ENCODE measurements around the gene PTPRD.

Gene PTPRD

DNA sequence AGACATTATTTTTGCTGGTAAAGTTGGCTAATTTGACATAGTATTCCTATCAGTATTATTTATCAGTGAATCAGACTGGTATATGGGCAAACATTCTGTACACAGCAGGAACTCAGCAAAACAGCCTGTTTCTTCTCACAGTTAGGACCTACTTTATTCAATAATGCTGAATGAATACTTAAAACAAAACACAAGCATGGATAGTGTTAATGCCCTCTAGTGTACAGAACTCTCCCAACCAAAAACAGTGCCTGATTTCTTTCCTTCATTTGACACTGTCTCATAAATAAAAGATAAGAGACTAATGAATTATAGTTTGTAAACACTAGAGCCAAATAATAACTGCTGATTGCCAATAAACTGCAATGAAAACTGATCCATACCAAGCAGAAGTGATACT, 1113.3 kb downstream of the PTPRD start:
- TF ChIP-seq, protein P1, sequence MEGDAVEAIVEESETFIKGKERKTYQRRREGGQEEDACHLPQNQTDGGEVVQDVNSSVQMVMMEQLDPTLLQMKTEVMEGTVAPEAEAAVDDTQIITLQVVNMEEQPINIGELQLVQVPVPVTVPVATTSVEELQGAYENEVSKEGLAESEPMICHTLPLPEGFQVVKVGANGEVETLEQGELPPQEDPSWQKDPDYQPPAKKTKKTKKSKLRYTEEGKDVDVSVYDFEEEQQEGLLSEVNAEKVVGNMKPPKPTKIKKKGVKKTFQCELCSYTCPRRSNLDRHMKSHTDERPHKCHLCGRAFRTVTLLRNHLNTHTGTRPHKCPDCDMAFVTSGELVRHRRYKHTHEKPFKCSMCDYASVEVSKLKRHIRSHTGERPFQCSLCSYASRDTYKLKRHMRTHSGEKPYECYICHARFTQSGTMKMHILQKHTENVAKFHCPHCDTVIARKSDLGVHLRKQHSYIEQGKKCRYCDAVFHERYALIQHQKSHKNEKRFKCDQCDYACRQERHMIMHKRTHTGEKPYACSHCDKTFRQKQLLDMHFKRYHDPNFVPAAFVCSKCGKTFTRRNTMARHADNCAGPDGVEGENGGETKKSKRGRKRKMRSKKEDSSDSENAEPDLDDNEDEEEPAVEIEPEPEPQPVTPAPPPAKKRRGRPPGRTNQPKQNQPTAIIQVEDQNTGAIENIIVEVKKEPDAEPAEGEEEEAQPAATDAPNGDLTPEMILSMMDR (IDR thresholded peaks at IDR 0.05; ENCODE audit: borderline replicate concordance, control extremely low read depth, extremely low read depth, insufficient read depth, missing control alignments): no peak
- in situ Hi-C loops (cut with MboI; ENCODE audit: low sequenced_read_pairs, unreplicated experiment): no loop called here
- DNase-seq (ENCODE audit: low spot score): no peak

DNA sequence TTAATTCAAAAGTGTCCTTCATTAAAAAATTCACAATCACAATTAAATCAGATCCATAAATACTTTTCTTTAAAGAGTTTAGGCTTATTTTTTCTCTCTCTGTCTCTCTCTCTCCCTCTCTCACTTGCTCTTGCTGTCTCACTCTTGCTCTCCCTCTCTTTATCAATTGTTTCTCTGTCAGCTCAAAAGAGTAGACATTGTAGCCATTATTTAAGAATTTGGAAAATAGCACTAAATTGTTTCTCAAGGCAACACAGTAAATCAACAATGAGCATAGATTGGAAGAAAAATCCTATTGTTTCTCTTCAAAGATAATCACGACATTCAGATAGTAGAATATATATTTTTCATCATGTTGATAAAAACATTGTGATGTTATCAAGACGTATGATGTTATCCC, 1114.0 kb downstream of the PTPRD start:
- TF ChIP-seq, protein P1 (IDR thresholded peaks at IDR 0.05; ENCODE audit: borderline replicate concordance, control extremely low read depth, extremely low read depth, insufficient read depth, missing control alignments): no peak
- no peak for DNase-seq (ENCODE audit: low spot score)
- in situ Hi-C loops (cut with MboI; ENCODE audit: low sequenced_read_pairs, unreplicated experiment): no loop called here

DNA sequence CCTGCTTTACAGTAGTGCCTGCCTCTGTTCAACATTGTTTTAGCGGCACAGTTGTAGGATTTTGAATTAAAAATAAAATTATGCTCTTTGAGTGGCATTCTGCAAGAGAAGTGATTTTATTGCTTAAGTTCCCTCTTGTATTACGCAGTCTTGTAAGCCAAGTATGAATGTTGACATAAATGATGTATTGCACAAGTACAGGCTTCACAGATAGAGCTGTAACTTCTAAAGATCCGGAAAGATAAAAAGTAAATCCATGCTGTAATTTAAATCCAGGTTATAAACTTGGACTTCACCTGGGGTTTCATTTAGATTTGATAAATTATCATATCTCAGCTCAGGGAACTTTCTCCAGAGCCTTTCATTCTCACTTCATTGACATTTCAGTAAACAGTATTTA, 1114.7 kb downstream of the PTPRD start:
- in situ Hi-C loops (cut with MboI; ENCODE audit: low sequenced_read_pairs, unreplicated experiment): no loop called here
- no peak for DNase-seq (ENCODE audit: low spot score)
- TF ChIP-seq, protein P1 (IDR thresholded peaks at IDR 0.05; ENCODE audit: borderline replicate concordance, control extremely low read depth, extremely low read depth, insufficient read depth, missing control alignments): no peak

DNA sequence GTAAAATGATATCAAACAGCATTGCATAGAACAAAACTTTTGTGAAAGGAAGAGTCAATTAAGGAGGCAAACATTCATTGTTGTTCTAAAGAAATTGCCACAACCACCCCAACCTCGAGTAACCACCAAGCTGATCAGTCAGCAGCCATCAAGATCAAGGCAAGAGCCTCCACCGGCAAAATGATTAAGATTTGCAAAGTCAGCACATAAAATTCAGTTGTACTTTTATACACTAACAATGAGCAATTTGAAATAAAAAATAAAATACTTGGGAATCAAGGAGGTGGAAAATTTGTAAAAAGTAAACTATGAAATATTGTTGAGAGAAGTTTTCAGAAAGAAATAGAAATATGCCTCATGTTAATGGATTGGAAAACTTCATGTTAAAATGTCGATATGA, 1118.5 kb downstream of the PTPRD start:
- no peak for DNase-seq (ENCODE audit: low spot score)
- TF ChIP-seq, protein P1 (IDR thresholded peaks at IDR 0.05; ENCODE audit: borderline replicate concordance, control extremely low read depth, extremely low read depth, insufficient read depth, missing control alignments): no peak
- in situ Hi-C loops (cut with MboI; ENCODE audit: low sequenced_read_pairs, unreplicated experiment): no loop called here

DNA sequence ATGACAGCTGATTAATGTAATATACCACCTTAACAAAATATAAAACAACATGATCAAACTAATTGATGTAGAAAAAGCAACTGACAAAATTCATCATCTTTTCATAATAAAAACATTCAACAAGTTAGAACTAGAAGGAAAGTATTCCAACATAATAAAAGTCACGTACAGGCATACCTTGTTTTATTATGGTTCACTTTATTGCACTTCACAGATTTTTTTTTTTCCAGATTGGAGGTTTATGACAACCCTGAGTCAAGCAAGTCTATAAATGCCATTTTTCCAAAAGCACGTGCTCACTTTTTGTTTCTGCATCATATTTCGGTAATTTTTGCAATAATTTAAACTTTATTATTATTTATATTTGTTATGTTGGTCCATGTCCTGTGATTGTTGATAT, 1120.3 kb downstream of the PTPRD start:
- in situ Hi-C loops (cut with MboI; ENCODE audit: low sequenced_read_pairs, unreplicated experiment): no loop called here
- TF ChIP-seq, protein P1 (IDR thresholded peaks at IDR 0.05; ENCODE audit: borderline replicate concordance, control extremely low read depth, extremely low read depth, insufficient read depth, missing control alignments): no peak
- DNase-seq (ENCODE audit: low spot score): no peak

DNA sequence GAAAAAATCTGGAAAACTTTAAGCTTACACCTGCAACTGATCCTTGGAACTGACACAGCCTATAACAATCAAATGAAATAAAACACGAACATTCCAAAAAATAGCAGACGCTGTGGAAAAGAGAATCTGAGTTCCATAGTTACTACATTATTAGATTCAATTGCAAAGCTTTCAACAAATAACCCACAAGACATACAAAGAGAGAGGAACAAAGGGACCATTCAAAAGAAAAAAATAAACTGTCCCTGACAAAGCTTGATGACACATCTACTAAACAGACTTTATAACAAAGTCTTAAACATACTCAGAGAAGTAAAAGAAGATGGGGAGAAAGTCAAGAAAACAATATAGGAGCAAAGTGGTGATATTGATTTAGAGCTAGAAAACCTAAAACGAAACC, 1123.6 kb downstream of the PTPRD start:
- DNase-seq (ENCODE audit: low spot score): no peak
- TF ChIP-seq, protein P1 (IDR thresholded peaks at IDR 0.05; ENCODE audit: borderline replicate concordance, control extremely low read depth, extremely low read depth, insufficient read depth, missing control alignments): no peak
- in situ Hi-C loops (cut with MboI; ENCODE audit: low sequenced_read_pairs, unreplicated experiment): no loop called here

DNA sequence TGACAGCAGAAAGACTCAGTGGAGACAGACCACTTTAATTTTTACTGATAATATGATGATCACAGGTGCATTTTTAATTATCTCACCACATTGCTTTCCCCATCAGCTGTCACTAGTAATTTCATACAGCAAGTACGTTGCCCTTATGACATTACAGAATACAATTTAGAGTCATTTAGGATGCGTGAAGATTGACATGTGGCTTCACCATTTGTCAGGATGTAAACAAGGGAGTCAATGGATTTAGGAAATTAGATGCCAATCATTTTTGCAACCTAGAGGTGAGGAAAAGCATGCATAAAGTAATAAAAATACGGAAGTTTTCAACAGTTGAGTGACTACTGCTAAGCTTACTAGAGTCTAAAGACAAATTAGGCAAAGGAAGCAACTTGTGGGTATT, 1129.6 kb downstream of the PTPRD start:
- TF ChIP-seq, protein P1 (IDR thresholded peaks at IDR 0.05; ENCODE audit: borderline replicate concordance, control extremely low read depth, extremely low read depth, insufficient read depth, missing control alignments): no peak
- in situ Hi-C loops (cut with MboI; ENCODE audit: low sequenced_read_pairs, unreplicated experiment): no loop called here
- DNase-seq (ENCODE audit: low spot score): no peak

Data from GM13976 (cell line).